GM06990 (cell line): Measurements from ENCODE around the gene MALRD1.

Experiments used
- DNase-seq: peaks from one replicate; pipeline ENCODE4 v3.0.0-alpha.2; 2011; ENCODE audit not compliant: insufficient read length; ENCODE audit errors: extremely low read depth
- H3K27me3 ChIP-seq: replicated peaks from 2 replicates; pipeline ENCODE4 v1.6.0; 2011; ENCODE audit warnings: low read length; ENCODE audit not compliant: control insufficient read depth, insufficient read depth
- H3K36me3 ChIP-seq: 2 replicates; pipeline ENCODE4 v1.5.1; 2011; ENCODE audit warnings: low read length; ENCODE audit not compliant: control insufficient read depth, insufficient read depth
- H3K4me3 ChIP-seq: replicated peaks from 2 replicates; pipeline ENCODE4 v1.5.1; 2011; ENCODE audit warnings: low read depth, mild to moderate bottlenecking, control low read depth, low read length
- CTCF ChIP-seq: IDR thresholded peaks from 2 replicates; pipeline ENCODE4 v1.5.1; 2011; ENCODE audit warnings: low read length, control low read depth, mild to moderate bottlenecking, inconsistent platforms; ENCODE audit not compliant: insufficient read depth, poor library complexity, severe bottlenecking

The MALRD1 gene

GRCh38 chr10:19468413-19468812 lies 419.8 kb downstream of the MALRD1 start:
- no peaks in the 10 kb centered on the region for H3K36me3 ChIP-seq
- no peak for DNase-seq
- TF ChIP-seq CTCF = no peak
- H3K27me3 ChIP-seq = no peaks in the 10 kb centered on the region
- H3K4me3 ChIP-seq = no peak overlapping the region

- DNase-seq = no peak
- Histone ChIP-seq H3K4me3 (no peak overlapping the region), H3K36me3 (no peaks in the 10 kb centered on the region), H3K27me3 (no peaks in the 10 kb centered on the region)
- no peak for TF ChIP-seq CTCF
Measured at GRCh38 chr10:19469521-19469920, 420.9 kb downstream of the MALRD1 start.

GRCh38 chr10:19479854-19480253 lies 431.3 kb downstream of the MALRD1 start:
- no peak for TF ChIP-seq CTCF
- H3K36me3 ChIP-seq = no peaks in the 10 kb centered on the region
- DNase-seq = no peak
- H3K4me3 ChIP-seq = no peak overlapping the region
- no peaks in the 10 kb centered on the region for H3K27me3 ChIP-seq

- TF ChIP-seq CTCF = no peak
- no peaks in the 10 kb centered on the region for H3K36me3 ChIP-seq
- no peak for DNase-seq
- H3K27me3 ChIP-seq = no peaks in the 10 kb centered on the region
- H3K4me3 ChIP-seq = no peak overlapping the region
Measured at GRCh38 chr10:19480353-19480752, 431.8 kb downstream of the MALRD1 start.

GRCh38 chr10:19483421-19483820 lies 434.8 kb downstream of the MALRD1 start:
- Histone ChIP-seq H3K36me3 (no peaks in the 10 kb centered on the region), H3K4me3 (no peak overlapping the region), H3K27me3 (no peaks in the 10 kb centered on the region)
- DNase-seq = no peak
- no peak for TF ChIP-seq CTCF

- Histone ChIP-seq H3K27me3 (no peaks in the 10 kb centered on the region), H3K36me3 (no peaks in the 10 kb centered on the region), H3K4me3 (no peak overlapping the region)
- no peak for TF ChIP-seq CTCF
- DNase-seq = no peak
Measured at GRCh38 chr10:19488592-19489280, 440.1 kb downstream of the MALRD1 start.
